Osteoblast (primary cell): ENCODE results near the gene LPGAT1. TPM values are rescaled to one million over a fixed set of nuclear protein-coding genes. Genes with fewer than 3 reads are reported as not detected.

Experiments used
- DNase-seq: peaks from one replicate; pipeline ENCODE4 v3.0.0; 2011; ENCODE audit warnings: low spot score, mixed read lengths; ENCODE audit not compliant: insufficient read length; ENCODE audit errors: missing footprints
- H2AFZ ChIP-seq: 2 replicates; pipeline ENCODE4 v1.6.0; 2011; ENCODE audit warnings: mild to moderate bottlenecking, low read length
- H3K27ac ChIP-seq: 2 replicates; pipeline ENCODE4 v1.5.1; 2011; ENCODE audit warnings: mild to moderate bottlenecking, low read depth, low read length, moderate library complexity
- H3K27me3 ChIP-seq: 2 replicates; pipeline ENCODE4 v1.6.0; 2012; ENCODE audit warnings: mild to moderate bottlenecking, control low read depth, inconsistent platforms, low read length, moderate library complexity; ENCODE audit not compliant: insufficient read depth
- H3K36me3 ChIP-seq: 2 replicates; pipeline ENCODE4 v1.5.1; 2011; ENCODE audit warnings: mild to moderate bottlenecking, low read length, control low read depth, moderate library complexity; ENCODE audit not compliant: insufficient read depth
- H3K4me1 ChIP-seq: 2 replicates; pipeline ENCODE4 v1.5.1; 2011; ENCODE audit warnings: mild to moderate bottlenecking, low read length, control low read depth, moderate library complexity; ENCODE audit not compliant: insufficient read depth
- H3K4me2 ChIP-seq: 2 replicates; pipeline ENCODE4 v1.6.0; 2011; ENCODE audit warnings: mild to moderate bottlenecking, low read length; ENCODE audit not compliant: insufficient read depth
- H3K4me3 ChIP-seq: fragments of 200-600 bp; sonication (generic); 3 replicates; pipeline ENCODE4 v1.5.1; 2012; ENCODE audit warnings: mild to moderate bottlenecking, low read length, inconsistent platforms; ENCODE audit not compliant: insufficient read depth
- H3K79me2 ChIP-seq: 2 replicates; pipeline ENCODE4 v1.6.0; 2012; ENCODE audit warnings: mild to moderate bottlenecking, low read length, control low read depth, inconsistent platforms; ENCODE audit not compliant: insufficient read depth
- H3K9me3 ChIP-seq: 2 replicates; pipeline ENCODE4 v1.5.1; 2011; ENCODE audit warnings: low read depth, low read length, control low read depth
- H4K20me1 ChIP-seq: 2 replicates; pipeline ENCODE4 v1.6.0; 2012; ENCODE audit warnings: mild to moderate bottlenecking, low read length, control low read depth; ENCODE audit not compliant: insufficient read depth
- CTCF ChIP-seq: IDR thresholded peaks from 2 replicates; pipeline ENCODE4 v1.5.1; 2011; ENCODE audit warnings: mild to moderate bottlenecking, low read depth, low read length, moderate library complexity; ENCODE audit errors: extremely low read depth
- total RNA-seq: library from RNA; depleted of rRNA; stranded (reverse); fragments of >200 nt; gene quantifications from 2 replicates; pipeline ENCODE4 v1.2.3, GENCODE V29; 2012

Gene LPGAT1
- total RNA-seq, 1 donor = 43.4 TPM

- no peak for DNase-seq
- Histone ChIP-seq H3K9me3 (no peaks in the 10 kb centered on the region), H3K4me3 (no peak overlapping the region), H4K20me1 (no peaks in the 10 kb centered on the region), H3K4me2 (no peak overlapping the region), H3K4me1 (no peaks in the 10 kb centered on the region), H3K79me2 (no peaks in the 10 kb centered on the region), H2AFZ (no peak overlapping the region), H3K36me3 (peaks cover 14% of the 10 kb centered on the region), H3K27ac (no peak overlapping the region), H3K27me3 (no peaks in the 10 kb centered on the region)
- no peak for TF ChIP-seq CTCF
These were observed 79.1 kb downstream of the LPGAT1 start for GRCh38 chr1:211751438-211751837.

DNA sequence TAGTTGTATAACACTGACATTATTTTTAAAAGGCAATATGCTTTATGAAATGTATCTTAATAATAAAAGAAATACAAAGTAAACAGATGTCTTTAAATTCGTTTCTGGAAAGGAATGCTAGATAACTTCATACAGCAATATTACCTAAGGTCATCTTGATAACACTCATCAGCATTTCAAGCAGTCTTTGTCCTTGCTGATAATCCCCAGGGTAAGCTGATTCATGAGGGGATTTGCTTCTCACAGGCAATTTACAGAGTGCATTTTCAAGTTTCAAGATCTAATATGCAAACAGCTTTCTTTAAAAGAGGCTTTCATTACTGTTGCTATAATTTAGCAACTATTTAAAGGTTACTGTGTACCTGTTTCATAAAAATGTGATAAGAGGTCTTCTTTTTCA is 80.0 kb downstream of the LPGAT1 start:
- Histone ChIP-seq H3K4me2 (no peak overlapping the region), H3K27me3 (no peaks in the 10 kb centered on the region), H3K4me1 (no peaks in the 10 kb centered on the region), H3K36me3 (peaks cover 14% of the 10 kb centered on the region), H3K79me2 (no peaks in the 10 kb centered on the region), H3K27ac (no peak overlapping the region), H2AFZ (no peak overlapping the region), H3K9me3 (no peaks in the 10 kb centered on the region), H4K20me1 (no peaks in the 10 kb centered on the region), H3K4me3 (no peak overlapping the region)
- TF ChIP-seq CTCF = no peak
- no peak for DNase-seq

- no peak for DNase-seq
- H3K27me3 ChIP-seq = no peaks in the 10 kb centered on the region
- no peaks in the 10 kb centered on the region for H4K20me1 ChIP-seq
- H3K4me3 ChIP-seq = no peak overlapping the region
- no peaks in the 10 kb centered on the region for H3K4me1 ChIP-seq
- peaks cover 14% of the 10 kb centered on the region for H3K36me3 ChIP-seq
- H3K27ac ChIP-seq = no peak overlapping the region
- H3K79me2 ChIP-seq = no peaks in the 10 kb centered on the region
- no peak overlapping the region for H3K4me2 ChIP-seq
- no peak for TF ChIP-seq CTCF
- no peaks in the 10 kb centered on the region for H3K9me3 ChIP-seq
- H2AFZ ChIP-seq = no peak overlapping the region
These were observed 81.3 kb downstream of the LPGAT1 start for GRCh38 chr1:211749251-211749650.

DNA sequence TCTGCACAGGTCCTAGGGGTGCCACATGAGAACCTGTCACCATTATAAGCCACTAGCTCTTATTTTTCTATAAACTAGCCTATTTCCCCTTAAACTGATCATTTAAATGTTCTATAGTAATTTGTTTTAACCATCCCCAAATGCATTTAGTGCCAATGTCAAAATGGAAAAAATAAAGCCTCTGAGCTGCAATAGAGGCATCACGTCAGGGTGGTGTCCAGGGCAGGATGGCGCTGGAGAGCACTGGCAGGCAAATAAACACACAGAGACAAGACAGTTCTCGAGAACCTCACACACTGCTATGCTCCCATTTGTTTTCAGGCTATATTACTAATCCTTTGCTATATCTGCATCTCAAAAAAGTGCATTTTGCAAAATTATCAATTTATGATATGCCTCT is 81.8 kb downstream of the LPGAT1 start:
- TF ChIP-seq CTCF = no peak
- H4K20me1 ChIP-seq = no peaks in the 10 kb centered on the region
- H3K27ac ChIP-seq = no peak overlapping the region
- no peaks in the 10 kb centered on the region for H3K27me3 ChIP-seq
- H3K4me1 ChIP-seq = no peaks in the 10 kb centered on the region
- no peaks in the 10 kb centered on the region for H3K9me3 ChIP-seq
- DNase-seq = no peak
- no peak overlapping the region for H2AFZ ChIP-seq
- H3K79me2 ChIP-seq = no peaks in the 10 kb centered on the region
- H3K4me2 ChIP-seq = no peak overlapping the region
- H3K4me3 ChIP-seq = no peak overlapping the region
- peaks cover 14% of the 10 kb centered on the region for H3K36me3 ChIP-seq
